Raji (cell line): ENCODE data around the gene MADD.

Experiments
- POLR2A ChIP-seq: IDR thresholded peaks from 2 replicates; pipeline ENCODE4 v1.6.1; 2011; ENCODE audit warnings: low read depth, low read length, control low read depth; ENCODE audit not compliant: insufficient read depth

The MADD gene

GRCh38 chr11:47269829-47270305 is at the start of gene MADD:
Gene MADD, plus strand, starts transcription at chr11:47270133.
- TF ChIP-seq POLR2A: peak; percentile 82

- no peak for TF ChIP-seq POLR2A
Measured at GRCh38 chr11:47220401-47220821, 49.5 kb upstream of the MADD start.

GRCh38 chr11:47222696-47223095 is 47.2 kb upstream of the MADD start:
- TF ChIP-seq POLR2A: no peak

DNA sequence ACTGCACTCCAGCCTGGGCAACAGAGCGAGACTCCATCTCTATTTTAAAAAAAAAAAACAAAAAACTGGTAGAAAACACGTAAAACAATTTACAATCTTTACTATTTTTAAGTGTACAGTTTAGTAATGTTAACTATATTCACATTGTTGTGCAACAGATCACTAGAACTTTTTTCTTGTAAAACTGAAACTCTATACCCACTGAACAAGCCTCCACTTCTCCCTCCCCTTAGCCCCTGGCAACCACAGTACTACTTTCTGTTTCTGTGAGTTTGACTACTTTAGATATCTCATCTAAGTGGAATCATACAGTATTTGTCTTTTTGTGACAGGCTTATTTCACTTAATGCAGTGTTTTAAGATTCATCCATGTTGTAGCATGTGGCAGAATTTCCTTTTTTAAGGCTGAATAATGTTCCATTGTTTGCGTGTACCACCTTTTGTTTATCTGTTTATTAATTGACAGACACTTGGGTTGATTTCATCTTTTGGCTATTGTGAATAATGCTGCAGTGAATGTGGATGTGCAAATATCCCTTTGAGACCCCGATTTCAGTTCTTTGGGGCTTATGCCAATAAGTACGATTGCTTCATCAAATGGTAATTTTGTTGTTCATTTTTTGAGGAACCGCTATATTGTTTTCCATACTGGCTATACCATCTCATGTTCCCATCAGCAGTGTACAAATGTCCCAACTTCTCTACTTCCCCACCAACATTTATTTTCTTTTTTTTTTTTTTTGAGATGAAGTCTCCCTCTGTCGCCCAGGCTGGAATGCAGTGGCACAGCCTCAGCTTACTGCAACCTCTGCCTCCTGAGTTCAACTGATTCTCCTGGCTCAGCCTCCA is 44.2 kb upstream of the MADD start:
- TF ChIP-seq POLR2A: no peak

GRCh38 chr11:47229161-47229560 is 40.8 kb upstream of the MADD start:
- no peak for TF ChIP-seq POLR2A

DNA sequence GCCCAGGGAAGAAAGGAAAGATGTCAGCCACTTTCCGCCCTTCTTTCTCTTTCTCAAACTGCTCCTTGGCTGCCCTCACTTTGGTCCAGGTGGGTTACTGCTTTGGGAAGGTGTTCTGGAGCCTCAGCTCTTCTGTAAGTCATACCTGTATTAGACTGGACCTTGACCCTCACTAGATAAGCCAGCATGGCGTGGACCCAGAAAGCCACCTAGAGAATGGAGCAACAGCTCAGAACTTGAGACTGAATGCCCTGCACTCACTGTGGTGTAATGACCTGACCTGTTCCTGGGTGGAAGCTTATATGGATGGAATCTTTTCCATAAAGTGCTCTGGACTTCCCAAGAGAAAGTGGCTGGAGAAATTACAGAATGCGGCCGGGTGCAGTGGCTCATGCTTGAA is 36.9 kb upstream of the MADD start:
- TF ChIP-seq POLR2A: no peak

DNA sequence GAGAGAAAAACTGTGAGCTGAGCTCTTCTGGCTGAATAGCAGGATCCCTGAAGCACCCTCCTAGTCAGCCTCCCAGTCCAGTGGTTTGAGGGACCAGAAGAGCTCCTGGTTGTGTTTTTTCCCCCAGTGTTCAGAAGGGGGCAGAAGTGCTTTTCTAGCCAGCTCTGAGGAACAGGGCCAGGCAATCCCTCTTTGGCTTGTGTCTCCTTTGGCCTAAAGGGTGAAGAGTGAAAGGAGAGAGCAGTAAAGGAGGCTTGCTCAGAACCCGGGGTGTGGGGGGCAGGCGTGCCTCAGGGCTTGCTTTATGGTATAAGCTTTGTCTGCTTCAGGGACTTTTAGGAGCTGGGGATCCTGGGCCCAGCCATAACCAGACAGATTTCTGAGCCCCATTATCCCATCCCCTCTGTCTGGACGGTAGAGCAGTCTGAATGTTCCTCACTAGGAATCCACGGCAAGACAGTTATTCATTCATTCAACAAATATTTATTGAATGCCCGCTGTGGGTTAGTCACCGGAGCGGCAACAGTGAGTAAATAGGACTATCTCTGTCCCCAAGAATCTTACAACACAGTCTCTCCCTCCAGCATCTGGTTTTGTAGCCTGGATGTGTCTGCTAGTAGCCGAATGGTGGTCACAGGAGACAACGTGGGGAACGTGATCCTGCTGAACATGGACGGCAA is 35.8 kb upstream of the MADD start:
- TF ChIP-seq POLR2A: no peak

GRCh38 chr11:47234669-47235100 is 35.2 kb upstream of the MADD start:
- TF ChIP-seq POLR2A: no peak

GRCh38 chr11:47235163-47235562 is 34.8 kb upstream of the MADD start:
- no peak for TF ChIP-seq POLR2A

DNA sequence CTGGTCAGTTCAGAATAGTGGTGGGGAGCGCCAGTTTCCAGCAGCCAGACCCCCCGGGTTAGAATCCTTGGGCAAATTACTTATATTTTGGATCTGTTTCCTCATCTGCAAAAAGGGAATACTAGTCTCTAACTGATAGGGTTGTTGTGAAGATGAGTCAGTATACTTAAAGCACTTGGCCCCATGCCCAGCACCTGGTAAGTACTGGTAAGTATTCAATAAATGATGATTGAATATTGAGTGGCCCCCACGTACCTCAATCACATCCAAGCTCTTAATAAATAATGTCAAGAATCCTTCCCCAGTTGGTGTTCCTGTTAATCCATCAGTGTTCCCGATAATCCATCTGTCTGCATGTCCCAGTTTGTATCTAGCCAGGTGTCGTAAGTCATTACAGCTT is 33.5 kb upstream of the MADD start:
- TF ChIP-seq POLR2A: no peak

DNA sequence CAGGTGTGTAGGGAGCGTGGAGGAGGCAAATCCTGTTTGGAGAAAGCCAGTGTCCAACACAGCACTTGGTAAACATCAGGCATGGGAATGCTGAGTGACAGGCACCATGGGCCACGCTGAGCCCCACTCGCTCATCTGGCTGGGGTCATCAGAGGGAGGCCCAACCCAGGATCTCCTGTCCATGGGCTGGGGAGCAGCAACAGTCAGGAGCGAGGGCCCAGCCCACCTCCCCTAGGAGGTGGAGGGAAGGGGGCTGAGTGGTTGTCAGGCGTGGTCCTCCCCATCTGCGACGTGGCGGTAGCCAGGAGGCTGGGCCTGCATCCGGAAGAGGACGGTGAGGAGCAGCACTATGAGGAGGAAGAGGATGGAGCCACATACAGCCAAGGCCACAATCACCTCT is 30.1 kb upstream of the MADD start:
- TF ChIP-seq POLR2A: 0 out of 2 replicates have a peak, but pooled peaks have one; percentile 12

DNA sequence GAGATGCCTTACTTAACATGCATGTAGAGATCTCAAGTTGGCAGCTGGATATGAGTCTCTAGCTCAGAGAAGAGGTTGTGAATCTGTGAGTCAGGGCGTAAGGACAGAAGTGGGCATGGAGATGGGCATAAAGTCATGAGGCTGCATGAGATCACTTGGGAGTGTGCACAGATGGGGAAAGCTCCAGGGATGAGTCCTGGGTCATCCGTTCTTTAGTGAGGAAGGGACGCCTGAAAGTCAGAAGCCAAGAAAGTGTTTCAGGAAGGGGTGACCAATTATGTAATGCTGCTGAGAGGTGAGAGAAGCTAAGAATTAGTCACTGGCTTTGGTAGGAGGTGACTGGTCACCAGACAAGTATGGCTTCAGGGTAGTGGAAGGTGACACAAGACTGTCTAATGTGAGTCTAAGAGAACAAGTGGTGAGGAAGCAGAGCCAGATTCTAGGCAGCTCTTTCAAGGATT is 28.1 kb upstream of the MADD start:
- no peak for TF ChIP-seq POLR2A

GRCh38 chr11:47242596-47243192 is 27.2 kb upstream of the MADD start:
- TF ChIP-seq POLR2A: no peak

DNA sequence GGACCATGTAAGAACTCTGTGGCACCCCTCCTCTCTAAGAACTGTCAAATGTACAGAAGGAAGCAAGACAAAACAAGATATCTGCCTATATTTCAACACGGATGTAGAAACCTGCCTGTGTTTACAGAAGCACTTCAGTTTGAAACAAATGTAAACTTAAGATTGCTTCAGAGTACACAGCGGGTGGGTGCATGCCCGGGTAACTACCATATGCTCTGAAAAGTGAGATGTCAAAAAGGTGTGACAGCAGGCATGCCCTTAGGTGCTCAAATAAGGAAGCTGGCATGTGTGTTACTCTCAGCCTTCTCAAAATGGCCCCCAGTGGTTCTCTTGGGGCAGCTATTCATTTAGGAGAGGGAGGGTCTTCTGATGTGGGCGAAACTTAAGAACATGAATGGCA is 26.5 kb upstream of the MADD start:
- TF ChIP-seq POLR2A: no peak

DNA sequence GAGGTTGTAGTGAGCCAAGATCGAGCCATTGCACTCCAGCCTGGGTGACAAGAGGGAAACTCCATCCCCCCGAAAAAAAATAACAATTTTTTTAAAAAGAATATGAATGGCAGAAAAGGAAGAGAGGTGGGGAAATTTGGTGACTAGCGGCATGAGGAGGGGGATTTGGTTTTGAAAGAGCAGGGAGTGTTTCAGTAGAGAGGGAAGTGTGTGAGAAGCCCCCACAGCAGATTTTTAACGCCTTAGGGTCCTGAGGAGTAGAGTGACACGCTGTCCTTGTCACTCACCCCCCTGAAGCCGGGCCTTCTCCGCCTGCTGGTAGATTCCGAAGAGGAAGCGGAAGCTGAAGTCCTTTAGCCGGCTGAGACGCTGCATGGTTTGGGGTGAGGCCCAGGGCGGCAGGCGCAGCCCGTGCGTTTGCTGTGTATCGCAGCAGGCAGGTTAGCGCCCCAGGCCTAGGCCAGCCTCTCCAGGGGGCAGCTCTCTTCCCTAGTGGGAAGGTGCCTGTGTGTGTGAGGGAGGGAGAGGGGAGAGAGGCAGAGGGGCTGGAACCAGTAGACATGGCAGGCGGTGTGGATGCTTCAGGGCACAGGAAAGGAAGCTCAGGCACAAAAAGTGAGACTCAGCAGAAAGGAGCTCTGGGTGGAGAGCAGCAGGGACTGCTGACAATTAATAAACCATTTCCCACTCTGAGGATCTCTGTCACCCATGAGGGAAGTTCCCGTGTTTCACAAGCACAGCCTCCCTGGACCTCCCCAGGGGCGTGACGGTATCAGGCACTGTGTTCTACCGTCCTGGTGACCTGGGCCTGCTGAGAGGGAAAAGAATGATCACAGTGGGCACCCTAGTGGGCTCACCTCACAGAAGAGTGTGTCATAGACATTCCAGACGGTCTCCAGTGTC is 25.2 kb upstream of the MADD start:
- no peak for TF ChIP-seq POLR2A

DNA sequence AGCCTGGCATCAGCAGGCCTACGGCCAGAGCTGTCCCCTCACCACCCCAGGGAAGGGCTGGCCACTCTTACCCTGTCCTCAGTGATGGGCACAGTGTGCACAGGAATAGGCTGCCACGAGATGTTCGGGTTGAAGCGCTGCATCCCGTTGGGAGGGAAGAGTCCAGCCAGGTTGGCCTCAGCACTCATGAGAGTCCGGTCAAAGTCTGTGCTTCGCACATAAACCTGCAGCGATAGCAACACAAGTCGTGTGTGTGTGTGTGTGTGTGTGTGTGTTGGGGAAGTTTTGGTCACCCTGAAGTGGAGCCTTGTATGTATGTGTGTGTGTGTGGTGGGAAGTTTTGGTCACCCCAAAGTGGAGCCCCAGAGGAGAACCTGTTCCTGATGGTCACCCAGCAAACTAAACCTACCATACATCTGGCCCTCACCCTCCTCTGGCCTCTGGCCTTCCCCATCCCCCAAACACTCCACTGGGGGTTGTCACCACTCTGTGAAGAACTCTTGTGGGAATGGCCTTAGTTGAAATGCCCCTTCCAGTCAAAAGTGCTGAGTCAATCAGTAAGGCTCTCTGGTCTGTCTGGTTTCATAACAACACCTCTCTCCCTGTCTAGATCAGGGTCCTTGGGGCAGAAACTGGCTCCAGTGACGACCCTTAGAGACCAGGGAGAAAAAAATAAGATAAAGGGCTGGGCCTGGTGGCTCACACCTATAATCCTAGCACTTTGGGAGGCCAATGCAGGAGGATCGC is 24.1 kb upstream of the MADD start:
- TF ChIP-seq POLR2A: no peak
